ENCODE data around the gene OR9K2. TPM values are rescaled to one million over a fixed set of nuclear protein-coding genes. Genes with fewer than 3 reads are reported as not detected.
"Not testable (repeated sequence)": the region's sequence is repeated elsewhere in the genome, so short reads cannot be mapped to it uniquely, and the experiment has no call there.

The OR9K2 gene
- total and polyA plus RNA-seq, 12 donors = not detected

DNA sequence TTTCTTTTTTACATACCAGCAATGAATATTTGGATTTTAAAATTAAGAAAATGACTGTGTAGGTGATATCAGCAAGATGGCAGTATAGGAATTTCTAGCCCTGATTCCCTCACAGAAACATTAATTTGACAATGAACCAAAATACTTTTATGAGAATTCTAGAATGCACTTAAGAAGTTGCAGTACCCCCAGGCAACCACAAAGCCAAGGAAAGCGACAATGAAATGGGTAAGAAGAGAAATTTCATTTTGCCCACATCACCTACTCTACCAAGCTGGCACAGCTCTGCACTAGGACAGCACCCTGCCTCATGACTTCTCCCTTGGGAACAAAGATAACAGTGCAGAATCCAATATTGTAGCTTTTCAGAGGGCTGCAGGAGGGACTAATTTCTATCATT lies 6.6 kb downstream of the OR9K2 start:
- H3K27me3 ChIP-seq = peaks cover 0 to 34% (median 0%) of the 10 kb centered on the region in 7 donors
- intact Hi-C loops (cut with DNase I) = no loop called here
- TF ChIP-seq CTCF (IDR thresholded peaks at IDR 0.05) = peak in 1 of 9 donors; percentile 27

DNA sequence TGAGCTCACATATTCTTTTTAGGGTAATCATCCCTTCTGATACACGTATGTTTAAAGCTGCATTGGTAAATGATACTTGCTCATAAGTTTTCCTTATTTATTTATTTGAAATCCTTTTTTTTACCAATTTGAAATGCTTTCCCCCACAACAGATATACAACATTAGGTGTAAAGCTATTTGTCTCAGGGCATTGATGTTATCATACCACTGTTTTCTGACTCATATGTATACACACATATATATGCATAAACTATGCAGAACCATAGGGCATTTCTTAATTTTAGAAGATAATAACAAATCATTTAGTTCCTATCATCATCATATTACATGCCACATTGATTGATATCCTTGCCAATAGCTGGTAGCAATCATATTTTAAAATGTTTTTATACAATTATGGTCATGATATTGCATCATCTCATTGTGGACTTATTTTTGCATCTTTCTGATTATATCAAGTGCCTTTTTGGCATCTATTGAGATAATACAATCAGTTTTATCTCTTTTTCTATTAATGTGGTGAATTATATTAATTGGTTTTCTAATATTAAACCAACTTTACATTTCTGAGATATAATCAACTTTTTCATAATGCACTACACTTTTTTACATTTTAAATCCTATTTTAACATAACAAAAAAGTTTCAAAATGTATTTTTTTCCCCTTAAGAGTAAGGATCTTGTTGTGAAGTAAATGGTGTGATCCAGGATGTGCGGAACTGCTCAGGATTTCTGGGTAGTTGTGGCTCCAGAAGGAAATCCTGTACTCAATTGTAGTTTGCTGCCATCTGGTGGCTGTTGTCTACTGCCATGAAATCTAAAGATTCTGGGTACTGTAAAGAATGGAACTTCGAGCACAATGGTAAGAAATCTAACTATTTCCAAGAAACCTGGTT lies 16.7 kb downstream of the OR9K2 start:
- Histone ChIP-seq H3K27ac (no peak overlapping the region), H3K4me3 (no peak overlapping the region), H3K27me3 (peaks cover 0 to 4% (median 0%) of the 10 kb centered on the region in 7 donors), H3K4me1 (no peaks in the 10 kb centered on the region), H3K36me3 (no peaks in the 10 kb centered on the region), H3K9me3 (peaks cover 0 to 13% (median 0%) of the 10 kb centered on the region in 11 donors)
- no peak for ATAC-seq
- intact Hi-C loops (cut with DNase I) = loop anchor here in 7 of 10 donors (2.0 to 10.0 kb wide), 4 partner anchors 146 to 151 kb away; no protein-coding TSS in a partner anchor
- 40 to 49% methylated on average over 3 of the region's 3 CpGs for WGBS, 2 donors
- peak; percentile 25 to 77 (median 63) for TF ChIP-seq CTCF (IDR thresholded peaks at IDR 0.05)
- peak in 1 of 2 donors; percentile 24 for DNase-seq

More for the DNA sequence above, 6.6 kb downstream of the OR9K2 start:
- DNase-seq = no peak
- no peaks in the 10 kb centered on the region for H3K36me3 ChIP-seq
- no peak overlapping the region for H3K4me3 ChIP-seq
- no peaks in the 10 kb centered on the region for H3K4me1 ChIP-seq
- H3K9me3 ChIP-seq = peaks cover 0 to 5% (median 0%) of the 10 kb centered on the region in 11 donors
- H3K27ac ChIP-seq = no peak overlapping the region
- ATAC-seq = no peak
- WGBS, 2 donors = 57 to 62% methylated on average over 1 of the region's 1 CpG

GRCh38 chr12:55143566-55143870 lies 17.3 kb downstream of the OR9K2 start:
- intact Hi-C loops (cut with DNase I) = loop anchor here in 7 of 10 donors (2.0 to 10.0 kb wide), 4 partner anchors 146 to 151 kb away; no protein-coding TSS in a partner anchor
- no peak for ATAC-seq
- TF ChIP-seq CTCF (IDR thresholded peaks at IDR 0.05) = peak in 1 of 9 donors; percentile 2

GRCh38 chr12:55167010-55167640 lies 40.9 kb downstream of the OR9K2 start:
- H3K4me3 ChIP-seq; H3K9me3 ChIP-seq; H3K4me1 ChIP-seq; DNase-seq; H3K36me3 ChIP-seq; H3K27ac ChIP-seq; intact Hi-C loops (cut with DNase I); H3K27me3 ChIP-seq; ATAC-seq: not testable (repeated sequence)
- 84 to 87% methylated on average over 24 of the region's 24 CpGs for WGBS, 2 donors

More at GRCh38 chr12:55143566-55143870, 17.3 kb downstream of the OR9K2 start:
- H3K9me3 ChIP-seq = peaks cover 0 to 13% (median 0%) of the 10 kb centered on the region in 11 donors
- 13 to 24% methylated on average over 1 of the region's 1 CpG for WGBS, 2 donors
- H3K27ac ChIP-seq = no peak overlapping the region
- H3K4me3 ChIP-seq = no peak overlapping the region
- DNase-seq = no peak
- H3K36me3 ChIP-seq = no peaks in the 10 kb centered on the region
- H3K4me1 ChIP-seq = no peaks in the 10 kb centered on the region
- H3K27me3 ChIP-seq = peaks cover 0 to 4% (median 0%) of the 10 kb centered on the region in 7 donors

All from heart right ventricle (tissue), 16 donors.